ENCODE results near the gene COMMD7.

DNA sequence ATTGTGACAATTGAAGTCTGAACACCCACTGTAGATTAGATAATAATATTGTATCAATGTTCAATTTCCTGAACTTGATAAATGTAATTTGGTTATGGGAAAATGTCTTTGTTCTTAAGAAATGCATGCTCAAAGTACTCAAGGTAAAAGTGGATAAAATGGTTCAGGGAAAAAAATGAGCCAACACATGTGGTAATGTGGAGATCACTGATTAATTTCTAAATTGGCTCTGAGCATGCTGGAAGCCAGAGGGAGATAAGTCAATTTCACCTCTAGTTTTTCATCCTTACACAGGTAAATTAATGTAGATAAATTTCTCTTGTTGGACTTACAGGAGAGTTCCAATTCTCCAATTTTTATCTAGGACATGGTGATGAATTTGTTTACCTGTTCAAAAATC is 8.0 kb upstream of the COMMD7 start:
- TF ChIP-seq, protein P1, sequence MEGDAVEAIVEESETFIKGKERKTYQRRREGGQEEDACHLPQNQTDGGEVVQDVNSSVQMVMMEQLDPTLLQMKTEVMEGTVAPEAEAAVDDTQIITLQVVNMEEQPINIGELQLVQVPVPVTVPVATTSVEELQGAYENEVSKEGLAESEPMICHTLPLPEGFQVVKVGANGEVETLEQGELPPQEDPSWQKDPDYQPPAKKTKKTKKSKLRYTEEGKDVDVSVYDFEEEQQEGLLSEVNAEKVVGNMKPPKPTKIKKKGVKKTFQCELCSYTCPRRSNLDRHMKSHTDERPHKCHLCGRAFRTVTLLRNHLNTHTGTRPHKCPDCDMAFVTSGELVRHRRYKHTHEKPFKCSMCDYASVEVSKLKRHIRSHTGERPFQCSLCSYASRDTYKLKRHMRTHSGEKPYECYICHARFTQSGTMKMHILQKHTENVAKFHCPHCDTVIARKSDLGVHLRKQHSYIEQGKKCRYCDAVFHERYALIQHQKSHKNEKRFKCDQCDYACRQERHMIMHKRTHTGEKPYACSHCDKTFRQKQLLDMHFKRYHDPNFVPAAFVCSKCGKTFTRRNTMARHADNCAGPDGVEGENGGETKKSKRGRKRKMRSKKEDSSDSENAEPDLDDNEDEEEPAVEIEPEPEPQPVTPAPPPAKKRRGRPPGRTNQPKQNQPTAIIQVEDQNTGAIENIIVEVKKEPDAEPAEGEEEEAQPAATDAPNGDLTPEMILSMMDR (conservative IDR thresholded peaks at IDR 0.05 in 1 of 2, IDR thresholded peaks at IDR 0.05 in 1 of 2; ENCODE audit: extremely low read depth in 1 of 2, insufficient read depth in 1 of 2, low read depth in 1 of 2, low read length in 2 of 2): no peak
- no peak for TF ChIP-seq EZH2 (IDR thresholded peaks at IDR 0.05; ENCODE audit: borderline replicate concordance, low read length)

Data from mammary epithelial cell (primary cell).